Activated T-helper 2 cell treated with anti-CD3 and anti-CD28 coated beads, Interferon-gamma antibody, Interleukin-2, Interleukin-4, amounts not matched to agents 10 μg/mL and 5 μg/mL and 100 μg/mL, durations not matched to agents 14 hours and 24 hours and 36 hours (primary cell): ENCODE results near the gene RESF1. TPM values are rescaled to one million over a fixed set of nuclear protein-coding genes. Genes with fewer than 3 reads are reported as not detected.

Experiments
- DNase-seq: peaks from one replicate; pipeline ENCODE4 v3.0.0; 2021; ENCODE audit warnings: low spot score
- H3K27ac Mint-ChIP-seq: one replicate; pipeline ENCODE4 v1.8.0; 2021; ENCODE audit warnings: mixed read lengths
- H3K27me3 Mint-ChIP-seq: one replicate; pipeline ENCODE4 v1.8.0; 2021; ENCODE audit warnings: low read depth, mixed read lengths
- H3K36me3 Mint-ChIP-seq: one replicate; pipeline ENCODE4 v1.8.0; 2021; ENCODE audit warnings: low read depth, mixed read lengths
- H3K4me1 Mint-ChIP-seq: one replicate; pipeline ENCODE4 v1.8.0; 2021; ENCODE audit warnings: low read depth, mixed read lengths
- H3K4me3 Mint-ChIP-seq: one replicate; pipeline ENCODE4 v1.8.0; 2021; ENCODE audit warnings: low read depth, mild to moderate bottlenecking, moderate library complexity, mixed read lengths
- H3K9me3 Mint-ChIP-seq: one replicate; pipeline ENCODE4 v1.8.0; 2021; ENCODE audit warnings: mixed read lengths
- intact Hi-C: fragments of 100-400 bp; cut with micrococcal nuclease; formaldehyde crosslinking; loops from one replicate; pipeline ENCODE4 v1.15.1; 2023
- total RNA-seq: library from RNA; stranded (reverse); gene quantifications from 2 replicates; pipeline ENCODE4 v1.2.3, GENCODE V29; 2022

The RESF1 gene
- total RNA-seq, 1 donor from 2014 or later = 41.9 TPM

DNA sequence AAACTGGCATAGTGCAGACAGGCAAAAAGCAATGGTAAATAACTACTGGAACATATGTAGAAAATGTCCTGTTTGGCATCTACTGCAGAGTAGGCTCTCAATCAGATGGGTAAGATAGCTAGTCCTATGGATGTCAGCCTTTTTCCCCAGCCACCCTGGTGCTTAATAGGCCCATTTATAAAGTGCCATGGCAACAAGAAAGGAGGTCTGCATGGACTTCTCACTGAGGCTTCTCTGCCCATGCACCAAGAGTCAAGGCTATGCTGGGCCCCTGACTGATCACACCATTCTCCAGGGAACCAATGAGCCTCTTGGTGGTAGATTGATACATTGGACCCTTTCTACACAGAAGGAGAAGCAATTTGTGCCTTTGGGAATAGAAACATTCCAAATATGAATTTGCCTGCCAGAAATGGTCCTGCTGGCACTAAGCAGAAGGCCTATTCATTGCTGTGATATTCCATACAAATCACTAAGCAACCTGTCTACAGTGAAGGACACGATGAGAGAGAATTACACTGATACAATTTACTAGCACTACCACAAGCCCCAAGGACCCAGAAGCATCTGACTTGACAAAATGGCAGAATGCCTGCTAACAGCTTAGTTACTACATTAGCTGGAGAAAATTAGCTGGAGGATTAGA is 43.8 kb downstream of the RESF1 start:
- H3K36me3 Mint-ChIP-seq = peaks cover 29% of the 10 kb centered on the region
- no peak overlapping the region for H3K4me3 Mint-ChIP-seq
- H3K4me1 Mint-ChIP-seq = no peaks in the 10 kb centered on the region
- DNase-seq = no peak
- no peaks in the 10 kb centered on the region for H3K9me3 Mint-ChIP-seq
- intact Hi-C loops = no loop called here
- no peak overlapping the region for H3K27ac Mint-ChIP-seq
- no peaks in the 10 kb centered on the region for H3K27me3 Mint-ChIP-seq

DNA sequence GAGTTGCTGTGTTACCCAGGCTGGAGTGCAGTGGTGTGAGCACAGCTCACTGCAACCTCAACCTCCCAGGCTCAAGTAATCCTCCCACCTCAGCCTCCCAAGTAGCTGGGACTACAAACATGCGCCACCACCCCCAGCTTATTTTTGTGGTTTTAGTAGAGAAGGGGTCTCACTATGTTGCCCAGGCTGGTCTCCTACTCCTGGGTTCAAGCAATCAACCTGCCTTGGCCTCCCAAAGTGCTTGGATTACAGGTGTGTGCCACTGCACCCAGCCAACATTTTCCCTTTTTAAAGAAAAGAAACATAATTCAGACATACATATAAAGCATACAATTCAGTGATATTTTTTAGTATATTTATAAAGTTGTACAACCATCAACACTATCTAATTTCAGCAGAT is 44.4 kb downstream of the RESF1 start:
- Mint-ChIP-seq H3K4me1 (no peaks in the 10 kb centered on the region), H3K4me3 (no peak overlapping the region), H3K27me3 (no peaks in the 10 kb centered on the region), H3K9me3 (no peaks in the 10 kb centered on the region), H3K36me3 (peaks cover 24% of the 10 kb centered on the region), H3K27ac (no peak overlapping the region)
- no peak for DNase-seq
- intact Hi-C loops = no loop called here

DNA sequence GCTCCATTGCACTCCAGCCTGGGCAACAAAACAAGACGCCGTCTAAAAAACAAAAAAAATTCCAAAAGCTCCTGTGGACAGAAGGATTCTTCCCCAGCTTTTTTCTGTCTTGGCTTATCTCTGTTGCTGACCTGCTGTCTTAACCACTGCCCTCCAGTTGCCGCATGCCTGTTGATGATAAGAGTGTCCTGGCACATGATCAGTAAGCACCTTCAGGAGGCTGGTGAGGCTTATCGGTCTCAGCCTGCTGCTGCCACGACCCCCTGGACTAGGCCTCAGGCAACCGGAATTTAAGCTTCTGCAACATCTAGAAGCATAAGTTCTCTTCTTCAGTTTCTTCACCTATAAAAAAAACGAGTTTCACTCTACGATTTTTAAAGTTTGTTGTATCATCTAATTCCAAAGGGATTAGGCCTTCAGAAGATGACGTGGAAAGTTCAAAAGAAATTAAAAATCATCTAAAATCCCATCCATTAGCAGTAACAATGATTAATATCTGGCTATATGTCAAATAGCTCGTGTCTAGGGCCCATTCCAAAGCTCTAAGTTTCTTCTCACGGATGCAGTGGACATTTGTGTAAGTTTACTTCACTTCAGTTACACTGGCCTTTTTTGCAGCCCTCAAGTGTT is 46.4 kb downstream of the RESF1 start:
- H3K9me3 Mint-ChIP-seq = no peaks in the 10 kb centered on the region
- H3K36me3 Mint-ChIP-seq = peaks cover 18% of the 10 kb centered on the region
- no peak overlapping the region for H3K27ac Mint-ChIP-seq
- H3K27me3 Mint-ChIP-seq = no peaks in the 10 kb centered on the region
- intact Hi-C loops = no loop called here
- no peak overlapping the region for H3K4me3 Mint-ChIP-seq
- no peaks in the 10 kb centered on the region for H3K4me1 Mint-ChIP-seq
- DNase-seq = no peak

Other genes starting within 250 kb of the RESF1 start
- 1.8 and 2.8 TPM in 2 replicates for gene AMN1, start 230.4 kb upstream of the RESF1 start, total RNA-seq
- 8.0 and 8.8 TPM in 2 replicates for gene BICD1, start 147.4 kb downstream of the RESF1 start, total RNA-seq